Forelimb muscle (tissue), 1 donor: ENCODE measurements around the gene LRFN3. TPM values are rescaled to one million over a fixed set of nuclear protein-coding genes. Genes with fewer than 3 reads are reported as not detected.
"Not testable (repeated sequence)": the region's sequence is repeated elsewhere in the genome, so short reads cannot be mapped to it uniquely, and the experiment has no call there.

Experiments
- DNase-seq: peaks from one replicate; pipeline ENCODE4 v3.0.0-alpha.2; 2013; ENCODE audit warnings: low read depth
- polyA plus RNA-seq: library from polyadenylated mRNA; unstranded; fragments of 120-200 nt; gene quantifications from one replicate; pipeline ENCODE4 v1.2.1, GENCODE V29; 2013; ENCODE audit not compliant: insufficient read length

LRFN3 gene, protein sequence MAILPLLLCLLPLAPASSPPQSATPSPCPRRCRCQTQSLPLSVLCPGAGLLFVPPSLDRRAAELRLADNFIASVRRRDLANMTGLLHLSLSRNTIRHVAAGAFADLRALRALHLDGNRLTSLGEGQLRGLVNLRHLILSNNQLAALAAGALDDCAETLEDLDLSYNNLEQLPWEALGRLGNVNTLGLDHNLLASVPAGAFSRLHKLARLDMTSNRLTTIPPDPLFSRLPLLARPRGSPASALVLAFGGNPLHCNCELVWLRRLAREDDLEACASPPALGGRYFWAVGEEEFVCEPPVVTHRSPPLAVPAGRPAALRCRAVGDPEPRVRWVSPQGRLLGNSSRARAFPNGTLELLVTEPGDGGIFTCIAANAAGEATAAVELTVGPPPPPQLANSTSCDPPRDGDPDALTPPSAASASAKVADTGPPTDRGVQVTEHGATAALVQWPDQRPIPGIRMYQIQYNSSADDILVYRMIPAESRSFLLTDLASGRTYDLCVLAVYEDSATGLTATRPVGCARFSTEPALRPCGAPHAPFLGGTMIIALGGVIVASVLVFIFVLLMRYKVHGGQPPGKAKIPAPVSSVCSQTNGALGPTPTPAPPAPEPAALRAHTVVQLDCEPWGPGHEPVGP
- polyA plus RNA-seq = 7.0 TPM

DNA sequence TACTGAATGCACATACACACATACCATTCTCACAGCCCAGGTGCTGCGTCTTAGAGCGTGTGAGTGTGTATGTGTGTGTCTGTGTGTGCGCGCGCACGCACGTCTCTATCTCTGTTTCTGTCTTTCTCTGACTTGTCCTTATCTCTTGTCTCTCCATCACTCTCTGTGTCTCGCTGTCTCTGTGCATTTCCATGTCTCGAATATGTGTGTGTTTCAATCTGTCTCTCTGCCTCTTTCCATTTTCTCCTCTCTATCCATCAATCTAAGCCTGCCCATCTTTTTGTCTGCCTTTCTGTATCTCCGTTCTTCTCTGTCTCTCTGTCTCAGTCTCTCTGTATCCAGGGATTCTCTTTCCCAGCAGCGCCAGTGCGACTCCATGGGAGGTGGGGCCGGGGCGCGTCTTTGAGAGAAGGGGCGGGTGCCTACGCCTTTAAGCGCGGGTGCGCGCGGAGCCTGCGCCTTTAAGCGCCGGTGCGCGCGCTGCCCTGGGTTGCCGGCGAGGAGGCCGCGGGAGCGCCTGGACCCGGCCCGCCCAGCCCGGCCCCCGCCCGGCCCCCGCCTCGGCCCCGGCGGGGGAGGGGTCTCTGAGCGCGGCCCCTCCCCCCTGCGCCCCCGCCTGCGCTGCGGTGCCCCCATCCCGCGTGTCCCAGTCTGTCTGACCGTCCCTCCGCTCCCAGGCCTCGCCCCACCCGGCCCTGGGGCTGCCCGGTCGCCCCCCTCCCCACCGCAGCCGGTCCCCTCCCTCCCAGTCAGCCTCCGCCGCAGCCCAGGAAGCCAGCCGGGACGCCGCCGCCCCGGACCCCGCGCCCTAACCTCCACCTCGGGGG, at the start of gene LRFN3:
LRFN3 (plus strand) TSS at position 464 of the 827 bp plus-strand sequence. CDS start 3,052 bp downstream, outside the sequence.
- peak; percentile 36 for DNase-seq

DNA sequence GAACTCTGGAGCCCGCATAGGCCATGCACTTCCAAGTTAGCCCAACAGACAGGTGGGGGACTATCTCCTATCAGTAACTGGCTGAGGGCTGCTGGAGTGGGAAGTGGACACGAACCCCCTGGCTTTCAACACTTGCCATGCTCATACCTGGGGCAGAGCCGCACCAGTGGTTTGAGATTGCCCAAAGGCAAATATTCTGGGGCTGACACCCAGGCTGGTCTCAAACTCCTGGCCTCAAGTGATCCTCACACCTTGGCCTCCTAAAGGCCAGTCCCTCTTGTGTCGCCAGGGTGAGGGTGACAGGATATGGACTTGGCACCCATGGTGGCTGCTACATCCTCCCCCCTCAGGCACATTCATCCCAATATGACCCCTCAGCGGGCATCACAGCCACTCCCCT, 49.0 kb upstream of the LRFN3 start:
- DNase-seq = no peak

DNA sequence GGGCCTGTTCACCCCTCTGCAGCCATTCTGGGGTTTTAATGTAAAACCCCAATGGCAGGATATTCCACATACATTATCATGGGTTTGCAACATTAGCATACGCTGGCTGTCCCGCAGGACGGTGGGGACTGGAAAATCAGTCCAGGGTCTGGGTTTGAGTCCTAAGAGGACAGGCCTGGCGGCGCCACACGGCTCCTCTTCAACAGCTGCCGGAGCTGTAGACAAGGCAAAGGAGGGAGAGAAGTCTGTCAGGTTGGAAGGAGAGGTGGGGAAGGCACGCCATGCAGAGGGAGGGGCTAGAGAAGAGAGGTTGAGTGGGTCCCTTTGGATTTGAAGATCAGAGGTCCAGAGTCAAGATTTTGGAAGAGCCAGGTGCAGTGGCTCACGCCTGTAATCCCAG, 47.8 kb upstream of the LRFN3 start:
- no peak for DNase-seq

DNA sequence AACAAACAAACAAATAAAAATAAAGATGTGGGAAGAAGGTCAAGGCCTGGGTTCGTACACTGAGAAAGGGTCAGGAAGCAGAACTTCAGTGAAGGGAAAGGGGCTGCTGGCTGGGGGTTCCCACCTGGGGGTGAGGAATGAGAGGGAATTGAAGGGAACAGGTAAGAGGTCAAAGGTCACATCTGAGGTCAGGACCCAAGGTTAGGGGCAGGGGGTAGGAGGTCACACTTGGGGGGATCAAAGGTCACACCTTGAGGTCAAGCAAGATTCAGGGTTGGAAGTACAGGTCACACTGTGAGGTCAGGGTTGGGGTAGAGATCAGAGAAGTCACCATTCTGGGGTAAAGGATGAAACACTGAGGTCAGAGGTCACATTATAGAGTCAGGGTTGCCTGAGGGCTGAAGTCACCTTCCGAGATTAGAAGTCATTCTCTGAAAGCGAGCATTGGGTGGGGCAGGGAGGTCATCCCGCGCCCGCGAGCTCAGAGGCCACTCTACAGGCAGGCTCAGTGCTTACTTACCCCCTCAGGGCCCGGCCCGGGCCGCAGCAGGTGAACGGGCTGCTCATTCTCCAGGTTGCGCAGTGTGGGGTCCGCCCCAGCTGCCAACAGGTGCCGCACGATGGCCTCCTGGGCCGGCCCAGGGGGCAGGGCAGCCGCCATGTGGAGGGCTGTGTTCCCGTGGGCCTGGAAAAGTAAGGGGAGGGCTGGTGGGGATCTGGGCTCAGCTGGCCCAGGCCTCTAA, 46.6 kb upstream of the LRFN3 start:
- DNase-seq = no peak

DNA sequence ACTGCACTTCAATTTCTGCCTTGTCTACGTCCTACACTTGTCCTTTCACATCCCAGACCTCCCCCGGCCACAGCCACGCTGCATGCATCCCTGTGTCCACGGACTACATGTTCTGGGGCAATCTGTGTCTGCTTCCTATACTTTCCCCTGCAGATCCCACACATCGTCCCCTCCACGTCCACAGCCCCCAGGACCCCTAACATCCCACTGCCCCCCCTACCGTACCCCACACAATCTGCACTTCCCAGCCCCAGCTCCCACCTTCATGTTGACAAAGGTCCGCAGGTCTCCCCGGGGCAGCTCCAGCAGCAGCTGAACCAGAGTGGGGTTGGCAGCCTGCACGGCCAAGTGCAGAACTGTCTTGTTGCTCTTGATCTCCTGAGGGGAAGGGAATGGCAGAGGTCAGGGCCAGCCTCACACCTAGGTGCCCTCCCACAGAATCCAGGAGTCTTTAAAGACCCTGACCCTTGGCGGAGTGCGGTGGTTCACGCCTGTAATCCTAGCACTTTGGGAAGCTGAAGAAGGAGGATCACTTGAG, 46.0 kb upstream of the LRFN3 start:
- DNase-seq = no peak

DNA sequence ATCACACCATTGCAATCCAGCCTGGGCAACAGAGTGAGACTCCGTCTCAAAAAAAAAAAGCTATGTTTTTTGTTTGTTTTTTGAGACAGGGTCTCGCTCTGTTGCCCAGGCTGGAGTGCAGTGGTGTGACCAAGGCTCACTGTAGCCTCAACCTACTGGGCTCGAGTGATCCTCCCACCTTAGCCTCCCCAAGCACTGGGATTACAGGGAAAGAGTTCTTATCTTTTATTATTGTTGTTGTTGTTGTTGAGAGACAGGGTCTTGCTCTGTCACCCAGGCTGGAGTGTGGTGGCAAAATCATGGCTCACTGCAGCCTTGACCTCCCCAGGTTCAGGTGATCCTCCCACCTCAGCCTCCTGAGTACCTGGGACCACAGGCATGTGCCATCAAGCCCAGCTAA, 44.4 kb upstream of the LRFN3 start:
- DNase-seq = not testable (repeated sequence)

DNA sequence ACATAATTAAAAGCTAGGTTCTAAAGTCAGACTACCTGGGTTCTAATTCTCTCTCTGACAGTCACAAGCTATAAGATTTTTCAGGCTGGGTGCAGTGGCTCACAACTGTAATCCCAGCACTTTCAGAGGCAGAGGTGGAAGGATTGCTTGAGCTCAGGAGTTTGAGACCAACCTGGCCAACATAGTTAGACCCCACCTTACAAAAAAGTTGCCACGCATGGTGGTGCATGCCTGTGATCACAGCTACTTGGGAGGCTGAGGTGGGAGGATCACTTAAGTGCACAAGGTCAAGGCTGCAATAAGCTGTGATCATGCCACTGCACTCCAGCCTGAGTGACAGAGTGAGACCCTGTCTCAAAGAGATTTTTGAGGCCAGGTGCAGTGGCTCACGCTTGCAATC, 41.8 kb upstream of the LRFN3 start:
- no peak for DNase-seq

DNA sequence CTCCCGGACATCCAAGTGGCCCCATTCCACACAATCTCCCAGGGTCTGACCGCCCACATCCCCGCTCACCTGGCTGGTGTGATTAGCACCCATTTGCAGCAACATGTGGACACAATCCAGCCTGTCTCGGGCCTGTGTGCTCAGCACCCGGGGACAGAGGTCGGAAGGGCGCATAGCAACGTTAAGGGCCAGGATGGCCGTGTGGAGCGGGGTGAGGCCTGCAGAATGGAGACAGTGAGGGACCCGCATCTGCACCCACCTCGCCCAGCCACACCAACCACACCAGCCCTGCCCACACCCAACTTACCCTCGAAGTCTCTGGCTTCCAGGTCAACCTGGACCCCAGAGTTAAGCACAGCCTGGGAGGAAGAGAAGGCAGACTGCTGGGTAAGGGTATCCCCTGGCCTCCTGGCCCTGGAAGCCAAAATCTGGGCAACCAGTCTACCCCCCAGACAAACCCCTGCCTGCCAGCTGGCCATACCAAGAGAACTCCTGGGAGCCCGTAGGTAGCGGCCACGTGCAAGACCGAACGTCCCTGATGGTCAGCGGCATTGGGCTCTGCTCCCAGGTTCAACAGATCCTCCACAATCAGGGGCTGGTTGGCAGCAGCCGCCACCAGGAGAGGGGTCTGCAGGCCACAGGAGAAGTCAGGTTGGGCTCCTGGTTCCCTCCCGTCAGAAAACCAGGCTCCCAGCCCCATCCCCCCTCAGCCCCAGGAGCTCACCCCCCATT, 40.1 kb upstream of the LRFN3 start:
- DNase-seq = no peak

DNA sequence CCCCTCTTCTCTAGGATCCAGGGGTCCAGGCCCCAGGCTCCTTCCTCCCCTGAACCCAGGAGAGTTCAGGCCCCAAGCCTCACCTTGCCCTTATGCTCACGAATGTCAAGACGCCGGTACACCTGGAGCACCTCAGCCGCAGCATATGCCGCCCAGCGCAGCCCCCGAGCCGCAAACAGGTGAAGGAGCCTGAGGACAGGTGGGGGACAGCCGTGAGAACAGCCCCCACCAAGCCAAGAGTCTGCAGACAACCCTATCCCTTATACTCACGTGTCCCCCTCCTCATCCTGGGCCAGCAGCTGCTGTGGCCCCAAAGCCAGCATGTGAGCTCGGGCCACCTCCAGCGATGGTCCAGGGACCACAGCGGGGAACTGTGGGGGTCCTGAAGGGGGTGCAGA, 39.5 kb upstream of the LRFN3 start:
- no peak for DNase-seq

DNA sequence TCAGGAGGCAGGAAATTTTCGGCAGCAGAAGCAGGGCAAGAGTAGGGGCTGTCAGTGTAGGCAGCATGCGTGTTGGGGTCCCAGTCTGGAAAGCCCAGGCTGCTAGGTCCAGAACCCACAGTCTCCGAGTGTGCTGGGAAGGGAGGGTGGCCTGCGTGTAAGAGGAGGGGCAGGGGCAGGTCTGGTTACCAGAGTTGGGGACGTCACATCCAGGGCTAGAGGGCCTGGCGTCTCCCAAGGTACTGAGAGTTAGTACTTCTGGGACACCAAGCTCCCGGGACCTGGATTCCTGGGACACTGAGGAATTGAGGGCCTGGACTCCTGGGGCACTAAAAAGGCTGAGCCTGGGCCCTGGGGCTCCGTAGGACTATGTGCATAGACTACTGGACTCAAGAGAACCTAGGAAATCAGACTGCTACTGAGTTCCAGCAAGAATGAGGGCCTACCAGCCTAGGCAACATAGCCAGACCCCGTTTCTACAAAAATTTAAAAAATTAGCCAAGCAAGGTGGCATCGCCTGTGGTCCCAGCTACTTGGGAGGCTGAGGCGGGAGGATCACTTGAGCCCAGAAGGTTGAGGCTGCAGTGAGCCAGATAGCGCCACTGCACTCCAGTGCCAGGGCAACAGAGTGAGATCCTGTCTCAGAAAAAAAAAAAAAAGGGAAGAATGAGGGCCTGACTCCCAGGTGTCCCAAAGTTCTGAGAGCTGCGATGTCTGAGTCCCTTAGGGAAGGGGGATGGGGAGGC, 38.3 kb upstream of the LRFN3 start:
- no peak for DNase-seq

DNA sequence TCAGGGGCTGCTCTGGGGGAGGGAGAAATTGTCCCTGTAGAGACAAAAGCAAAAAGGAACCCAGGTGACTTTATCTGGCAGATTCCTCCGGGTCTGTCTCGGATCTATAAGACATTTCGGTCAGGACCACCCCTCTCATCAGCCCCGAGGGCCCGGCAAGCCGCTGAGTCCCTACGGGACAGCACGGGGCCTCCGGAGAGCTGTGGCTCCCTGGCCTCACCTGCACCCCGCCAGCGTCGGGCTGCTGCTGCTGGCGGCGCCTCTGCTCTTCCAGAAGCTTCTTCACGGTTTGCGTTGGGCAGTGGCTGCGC, 37.7 kb upstream of the LRFN3 start:
- no peak for DNase-seq

DNA sequence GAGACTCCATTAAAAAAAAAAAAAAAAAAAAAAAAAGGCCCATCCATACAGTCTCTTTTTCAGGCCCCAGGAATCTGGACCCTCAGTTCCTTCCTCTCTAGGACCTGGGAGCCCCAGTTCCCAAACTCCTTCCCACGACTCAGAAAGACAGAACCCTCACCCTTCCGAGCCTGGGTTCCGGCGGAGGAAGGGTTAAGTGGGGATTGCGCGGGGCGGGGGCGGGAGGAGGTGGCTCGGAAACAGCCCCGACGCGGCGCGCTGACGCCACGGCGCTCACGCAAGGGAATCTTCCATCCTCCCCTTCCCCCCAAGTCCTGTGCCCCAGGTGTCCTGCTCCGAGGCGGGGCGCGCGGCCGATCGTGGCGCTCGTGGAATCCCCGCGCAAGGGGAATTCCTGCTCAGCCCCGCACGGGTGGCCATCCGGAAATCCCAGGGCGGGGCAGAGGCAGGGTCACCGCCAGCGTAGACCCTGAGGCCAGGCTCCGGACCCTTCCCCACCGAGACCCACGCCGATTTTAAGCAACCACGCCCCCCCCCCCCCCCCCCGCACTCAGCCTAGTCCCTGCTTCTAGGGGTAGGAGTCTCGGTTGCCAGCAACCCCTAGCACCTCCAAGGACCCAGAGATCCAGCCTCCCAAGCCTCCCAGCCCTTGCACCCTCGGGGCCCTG, 36.5 kb upstream of the LRFN3 start:
- no peak for DNase-seq

DNA sequence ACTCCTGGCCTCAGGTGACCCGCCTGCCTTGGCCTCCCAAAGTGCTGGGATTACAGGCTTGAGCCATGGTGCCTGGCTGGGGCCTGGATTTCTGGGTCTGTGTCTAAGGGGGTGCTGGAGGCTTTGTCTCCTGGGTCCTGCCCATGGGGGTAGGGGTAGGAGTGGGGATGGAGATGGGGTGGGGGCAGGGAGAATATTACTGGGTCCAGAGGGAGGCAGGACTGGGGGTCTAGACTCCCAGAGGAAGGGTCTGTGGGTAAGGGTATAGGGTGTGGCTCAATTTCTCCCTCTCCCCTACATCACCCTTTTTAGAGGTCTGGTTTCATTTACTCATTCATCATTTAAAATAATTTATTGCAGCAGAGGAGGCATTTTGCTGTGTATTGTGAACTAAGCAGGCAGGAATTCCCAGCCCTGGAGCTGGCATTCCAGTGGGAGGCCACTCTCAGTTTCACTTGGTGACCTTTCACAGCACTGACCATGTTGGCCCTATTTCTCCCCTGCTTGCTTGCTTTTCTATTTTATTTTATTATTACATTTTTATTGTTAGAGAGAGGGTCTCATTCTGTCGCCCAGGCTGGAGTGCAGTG, 35.0 kb upstream of the LRFN3 start:
- no peak for DNase-seq

DNA sequence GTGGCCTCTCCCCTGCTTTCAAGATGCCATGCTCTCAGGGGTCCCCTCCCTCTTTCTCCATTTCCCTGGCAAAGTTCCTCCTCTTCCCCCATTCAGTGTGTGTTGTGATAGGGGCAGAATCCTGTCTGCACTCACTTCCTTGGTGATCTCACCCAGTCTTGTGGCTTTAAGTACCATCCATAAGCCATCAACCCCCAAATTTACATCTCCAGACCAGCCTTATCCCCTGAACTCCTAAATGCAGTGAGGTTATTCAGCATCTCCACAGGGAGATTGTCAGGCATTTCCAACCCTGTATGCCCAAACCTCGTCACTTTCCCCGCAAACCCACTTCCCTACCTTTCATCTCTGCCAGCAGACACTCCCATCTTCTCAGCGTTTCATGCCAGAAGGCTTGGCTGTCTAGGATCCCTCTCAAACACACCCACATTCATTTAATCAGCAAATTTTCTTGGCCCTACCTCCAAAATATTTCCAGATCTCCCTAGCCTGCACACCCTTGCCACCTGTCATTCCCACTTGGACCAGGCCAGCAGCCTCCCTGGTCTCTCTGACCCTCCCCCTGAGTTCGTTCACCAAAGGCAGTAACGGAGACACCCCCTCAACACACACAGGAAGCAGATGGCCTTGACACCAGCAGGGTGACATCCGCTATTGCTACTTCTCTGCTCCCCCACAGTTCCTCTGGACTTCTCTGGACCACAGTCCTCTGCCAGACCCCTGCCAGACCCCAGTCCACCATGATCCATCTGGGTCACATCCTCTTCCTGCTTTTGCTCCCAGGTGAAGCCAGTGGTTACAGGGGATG, 34.1 kb upstream of the LRFN3 start, which contains the start of gene HCST:
HCST (plus strand) TSS at position 676 of the 808 bp plus-strand sequence; CDS start at position 741, 65 bp downstream.
- DNase-seq = no peak

DNA sequence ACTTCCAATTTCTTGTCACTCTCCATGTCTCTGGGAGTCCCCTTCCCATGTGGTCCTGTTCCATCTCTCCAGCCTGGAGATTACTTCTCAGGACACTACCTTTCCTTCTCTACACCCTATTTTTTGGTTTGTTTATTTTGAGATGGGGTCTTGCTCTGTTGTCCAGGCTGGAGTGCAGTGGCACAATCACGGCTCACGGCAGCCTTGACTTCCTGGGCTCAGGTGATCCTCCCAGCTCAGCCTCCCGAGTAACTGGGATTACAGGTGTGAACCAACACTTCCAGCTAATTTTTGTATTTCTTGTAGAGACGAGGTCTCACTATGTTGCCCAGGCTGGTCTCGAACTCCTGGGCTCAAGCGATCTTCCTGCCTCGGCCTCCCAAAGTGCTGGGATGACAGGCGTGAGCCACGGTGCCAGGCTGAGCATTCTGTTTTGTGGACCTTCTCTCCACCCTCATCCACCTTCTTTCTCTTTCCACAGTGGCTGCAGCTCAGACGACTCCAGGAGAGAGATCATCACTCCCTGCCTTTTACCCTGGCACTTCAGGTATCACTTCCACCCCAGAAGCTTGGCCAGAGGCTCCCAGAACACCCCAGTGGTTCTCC, 33.2 kb upstream of the LRFN3 start:
- no peak for DNase-seq

DNA sequence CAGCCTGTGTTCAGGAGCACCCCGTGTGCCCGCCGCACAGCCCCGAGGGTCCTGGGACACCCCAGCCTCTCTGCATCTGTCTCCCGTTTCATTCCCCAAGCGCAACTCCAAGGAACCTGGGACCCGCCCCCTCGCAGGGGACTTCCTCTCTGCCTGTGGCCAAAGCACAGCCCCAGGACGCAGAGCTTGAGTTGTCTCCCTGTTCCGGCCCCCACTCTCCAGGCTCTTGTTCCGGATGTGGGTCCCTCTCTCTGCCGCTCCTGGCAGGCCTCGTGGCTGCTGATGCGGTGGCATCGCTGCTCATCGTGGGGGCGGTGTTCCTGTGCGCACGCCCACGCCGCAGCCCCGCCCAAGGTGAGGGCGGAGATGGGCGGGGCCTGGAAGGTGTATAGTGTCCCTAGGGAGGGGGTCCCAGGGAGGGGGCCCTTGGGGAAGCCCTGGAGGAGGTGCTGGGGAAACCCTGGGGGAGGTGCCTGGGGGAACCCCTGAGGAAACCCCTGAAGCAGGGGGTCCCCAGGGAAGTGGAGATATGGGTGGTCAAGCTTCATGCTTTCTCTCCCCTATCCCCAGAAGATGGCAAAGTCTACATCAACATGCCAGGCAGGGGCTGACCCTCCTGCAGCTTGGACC, 32.5 kb upstream of the LRFN3 start:
- DNase-seq = no peak

DNA sequence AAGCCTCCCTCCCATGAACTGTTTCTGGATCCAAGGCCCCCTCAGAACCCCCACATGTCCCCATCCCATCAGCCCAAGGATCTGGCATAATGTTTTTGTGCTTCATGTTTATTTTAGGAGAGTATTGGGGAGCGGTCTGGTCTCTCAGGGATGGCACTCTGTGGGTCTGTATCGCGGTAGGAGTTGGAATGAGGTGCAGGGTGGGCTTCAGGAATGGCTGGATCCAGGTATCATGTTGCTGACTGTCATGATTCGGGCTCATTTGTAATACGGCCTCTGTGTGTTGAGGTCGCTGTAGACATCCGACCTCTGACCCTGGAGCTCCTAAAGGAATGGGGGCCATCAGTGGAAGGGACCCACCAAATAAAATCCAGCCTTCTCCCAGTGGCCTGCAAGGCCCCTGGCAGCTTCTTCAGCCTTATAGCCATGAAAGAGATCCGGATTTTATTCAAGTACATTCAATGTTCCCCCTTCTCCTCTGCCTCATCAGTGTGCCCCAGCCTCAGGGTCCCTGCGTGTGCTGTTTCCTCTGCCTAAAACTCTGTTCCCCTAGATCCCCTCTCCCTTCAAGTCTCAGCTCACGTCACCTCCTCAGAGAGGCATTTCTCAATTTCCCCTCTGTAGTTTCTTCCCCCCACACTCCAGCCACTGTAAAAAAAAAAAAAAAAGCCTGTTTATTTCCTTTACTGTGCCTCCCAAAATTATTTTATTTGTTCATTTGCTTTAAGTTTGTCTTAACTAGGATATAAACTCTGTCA, 31.7 kb upstream of the LRFN3 start:
- no peak for DNase-seq
